Forelimb muscle (tissue), 1 donor: ENCODE results near the gene DYNC1LI1. TPM values are rescaled to one million over a fixed set of nuclear protein-coding genes. Genes with fewer than 3 reads are reported as not detected.
"Not testable (repeated sequence)": the region's sequence is repeated elsewhere in the genome, so short reads cannot be mapped to it uniquely, and the experiment has no call there.

ENCODE experiments used
- DNase-seq: peaks from one replicate; pipeline ENCODE4 v3.0.0-alpha.2; 2013; ENCODE audit warnings: low read depth
- polyA plus RNA-seq: library from polyadenylated mRNA; unstranded; fragments of 120-200 nt; gene quantifications from one replicate; pipeline ENCODE4 v1.2.1, GENCODE V29; 2013; ENCODE audit not compliant: insufficient read length

DYNC1LI1 gene
- polyA plus RNA-seq, 1 donor: 35.7 TPM

DNA sequence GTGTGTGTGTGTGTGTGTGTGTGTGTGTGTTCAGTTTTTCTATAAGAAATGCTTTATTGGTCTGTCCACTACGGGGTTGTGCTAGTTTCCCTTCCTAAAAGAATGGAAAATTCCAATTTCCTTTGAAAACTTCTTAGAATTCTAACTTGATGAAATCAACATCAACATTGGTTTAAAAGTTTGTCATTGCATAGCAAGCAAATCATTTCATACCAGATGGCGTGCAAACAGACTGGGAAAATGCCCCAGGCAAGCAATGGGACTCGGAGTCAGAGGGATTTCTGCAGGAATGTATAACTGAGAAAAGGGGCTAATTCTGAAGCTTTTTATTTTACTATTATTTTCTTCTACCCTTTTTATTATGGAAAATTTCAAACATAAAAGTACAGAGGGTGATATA, 13.1 kb upstream of the DYNC1LI1 start:
- no peak for DNase-seq

- DNase-seq: not testable (repeated sequence)
Observed at GRCh38 chr3:32578669-32579068, 8.0 kb upstream of the DYNC1LI1 start.

DNA sequence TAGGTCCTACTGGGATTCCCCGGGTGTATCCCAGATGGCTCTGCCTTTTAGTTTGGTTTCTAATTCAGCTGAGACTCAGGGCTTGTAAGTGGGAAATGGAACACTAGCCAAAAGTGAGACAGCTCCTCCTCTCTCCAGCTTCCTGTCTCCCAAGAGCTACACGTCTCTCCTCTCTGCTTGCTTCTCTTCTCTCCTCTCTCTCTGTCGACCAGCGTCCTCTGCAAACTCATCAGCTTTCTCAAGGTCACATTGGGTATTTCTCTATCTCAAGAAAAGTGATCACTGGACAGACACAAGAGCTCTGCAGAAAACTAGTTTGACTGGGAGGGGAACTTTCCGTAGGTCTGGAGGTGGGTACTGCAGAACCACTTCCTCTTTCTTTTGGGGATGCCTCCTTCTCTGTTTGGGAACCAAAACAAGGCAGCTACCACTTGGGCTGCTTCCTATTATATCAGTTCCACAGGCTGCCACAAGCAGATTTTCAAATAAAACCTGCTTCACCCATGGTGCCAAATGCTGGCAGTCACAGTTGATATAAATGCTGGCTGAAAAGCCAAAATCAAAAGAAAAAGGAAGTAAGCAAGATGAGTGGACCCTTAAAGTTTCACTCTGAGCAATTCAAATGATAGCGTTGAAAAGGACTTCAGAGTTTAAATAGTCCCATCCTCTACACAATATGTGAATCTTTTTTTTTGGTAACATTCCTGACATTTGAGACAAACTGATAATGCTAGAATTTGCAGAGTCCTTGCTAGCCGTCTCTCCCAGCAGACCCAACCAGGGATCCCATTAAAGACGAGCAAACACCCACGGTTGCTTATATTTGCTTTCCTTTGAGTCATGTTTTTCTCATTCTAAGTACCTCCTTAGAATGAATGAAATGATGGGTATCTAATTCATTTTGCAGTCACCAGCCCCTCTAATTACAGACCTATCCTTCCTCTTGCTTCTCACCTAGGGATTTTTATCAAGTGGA, 7.2 kb upstream of the DYNC1LI1 start:
- no peak for DNase-seq

DNA sequence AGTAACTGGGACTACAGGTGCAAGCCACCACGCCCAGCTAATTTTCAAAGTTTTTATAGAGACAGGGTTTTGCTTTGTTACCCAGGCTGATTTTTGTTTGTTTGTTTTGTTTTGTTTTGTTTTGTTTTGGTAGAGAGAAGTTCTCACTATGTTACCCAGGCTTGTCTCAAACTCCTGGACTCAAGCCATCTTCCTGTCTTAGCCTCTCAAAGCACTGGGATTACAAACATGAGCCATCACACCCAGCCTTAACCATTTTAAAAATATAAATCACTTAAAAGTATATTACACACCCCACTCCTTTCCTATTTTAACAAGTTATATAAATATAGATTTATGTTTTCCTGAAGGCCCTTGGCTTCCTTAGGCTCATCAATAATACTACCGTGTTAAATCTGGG, 6.5 kb upstream of the DYNC1LI1 start:
- DNase-seq: no peak

- no peak for DNase-seq
Observed at GRCh38 chr3:32575451-32576113, 4.9 kb upstream of the DYNC1LI1 start.

GRCh38 chr3:32571192-32571485, 481 bp upstream of the DYNC1LI1 start:
- no peak for DNase-seq

GRCh38 chr3:32569540-32570420, 878 bp downstream of the DYNC1LI1 start:
- DNase-seq: no peak

- DNase-seq: no peak
Observed at GRCh38 chr3:32568953-32569352, 1.7 kb downstream of the DYNC1LI1 start.

DNA sequence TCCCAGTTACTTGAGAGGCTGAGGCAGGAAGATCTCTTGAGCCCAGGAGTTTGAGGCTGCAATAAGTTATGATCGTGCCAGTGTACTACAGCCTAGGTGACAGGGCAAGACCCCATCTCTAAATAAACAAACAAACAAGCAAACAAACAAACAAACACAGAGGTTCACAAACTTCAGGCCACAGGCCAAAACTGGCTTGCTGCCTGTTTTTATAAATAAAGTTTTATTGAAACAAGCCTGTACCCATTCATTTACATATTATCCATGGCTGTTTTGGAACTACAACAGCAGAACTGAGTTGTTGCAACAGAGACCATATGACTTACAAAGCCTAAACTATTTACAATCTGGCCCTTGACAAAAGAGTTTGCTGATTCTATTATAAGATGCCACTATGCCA, 6.5 kb downstream of the DYNC1LI1 start:
- no peak for DNase-seq

DNA sequence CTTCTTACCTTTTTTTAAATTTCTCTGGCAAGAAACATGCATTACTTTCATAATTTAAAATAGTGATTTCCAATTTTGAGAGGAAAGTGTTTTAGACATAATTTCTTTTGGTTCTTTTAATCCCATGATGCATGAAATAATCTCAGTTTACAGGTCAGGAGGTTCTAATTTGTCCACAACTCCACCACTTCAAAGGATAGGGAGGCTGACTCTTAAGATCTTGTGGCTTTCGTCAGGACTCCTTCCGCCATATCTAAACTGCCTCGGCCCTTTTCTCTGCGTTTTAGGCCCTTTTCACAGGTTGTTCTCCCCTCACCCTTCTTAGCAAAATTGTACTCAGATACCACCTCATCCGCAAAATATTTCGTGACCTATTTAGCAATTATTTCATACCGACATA, 8.0 kb downstream of the DYNC1LI1 start:
- DNase-seq: no peak

GRCh38 chr3:32557640-32558352, 12.9 kb downstream of the DYNC1LI1 start:
- DNase-seq: no peak

DNA sequence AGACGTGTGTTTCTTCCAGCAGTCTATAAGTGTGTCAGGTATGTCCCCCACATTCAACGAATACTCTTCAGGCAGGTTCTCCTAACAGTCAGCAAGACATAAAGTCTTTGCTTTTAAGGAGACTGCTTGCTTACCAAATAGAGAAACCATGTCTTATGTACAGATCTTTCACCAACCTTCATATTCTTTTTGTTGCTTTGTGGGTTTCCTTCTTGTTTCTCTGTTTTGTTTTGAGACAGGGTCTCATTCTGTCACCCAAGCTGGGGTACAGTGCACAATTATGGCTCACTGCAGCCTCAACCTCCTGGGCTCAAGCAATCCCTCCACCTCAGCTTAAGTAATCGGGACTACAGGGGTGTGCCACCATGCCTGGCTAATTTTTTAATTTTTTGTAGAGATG, 14.3 kb downstream of the DYNC1LI1 start:
- DNase-seq: no peak

DNA sequence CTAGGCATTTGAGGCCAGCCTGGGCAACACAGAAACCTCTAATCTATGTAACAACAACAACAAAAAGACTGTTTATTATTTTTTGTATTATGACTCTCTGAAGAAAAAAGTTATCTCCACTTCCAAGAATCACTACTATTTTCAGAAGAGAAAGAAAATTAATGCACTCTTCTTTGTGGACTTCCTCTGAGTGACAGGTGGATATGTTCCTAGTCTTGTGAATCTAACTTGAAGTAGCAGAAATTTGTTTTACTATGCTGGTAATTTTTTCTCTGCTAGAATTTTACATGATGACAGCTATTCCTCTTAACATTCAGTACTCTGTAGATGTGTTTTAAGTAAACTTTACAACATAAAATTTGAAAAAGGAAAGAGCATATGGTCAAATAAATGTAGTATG, 16.7 kb downstream of the DYNC1LI1 start:
- DNase-seq: no peak

DNA sequence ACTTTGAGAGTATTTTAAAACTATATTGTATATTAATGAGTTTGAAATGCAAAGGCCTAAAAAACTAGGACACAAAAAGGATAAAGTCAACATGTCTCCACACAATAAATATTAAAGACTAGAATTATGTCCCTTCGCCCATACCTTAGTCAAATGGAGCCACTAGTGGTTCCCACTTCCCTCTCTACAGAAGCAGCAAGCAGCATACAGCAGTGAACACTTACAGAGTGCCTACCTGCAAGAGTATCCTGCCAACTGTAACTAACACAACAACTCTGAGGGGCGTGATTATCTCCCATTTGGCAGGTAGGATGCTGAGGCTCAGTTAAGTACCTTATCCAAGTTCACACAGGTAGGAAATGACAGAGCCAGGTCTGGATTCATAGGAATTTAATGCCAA, 17.2 kb downstream of the DYNC1LI1 start:
- DNase-seq: no peak

DNA sequence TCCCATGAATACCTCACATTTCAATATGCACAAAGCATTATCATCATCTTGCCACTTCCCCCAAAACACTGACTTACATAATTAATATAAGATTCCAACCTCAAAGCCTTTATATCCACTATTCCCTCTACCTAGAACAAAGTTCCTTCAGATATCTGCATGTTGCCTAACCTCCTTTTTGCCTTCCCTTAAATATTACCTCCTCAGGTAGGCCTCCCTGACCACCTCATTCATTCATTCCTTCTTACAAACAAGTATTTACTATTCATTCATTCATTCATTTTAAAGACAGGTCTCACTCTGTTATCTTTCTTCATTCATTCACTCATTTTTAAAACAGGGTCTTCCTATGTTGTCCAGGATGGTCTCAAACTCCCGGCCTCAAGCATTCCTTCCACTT, 18.6 kb downstream of the DYNC1LI1 start:
- DNase-seq: no peak

- no peak for DNase-seq
Observed at GRCh38 chr3:32551496-32551895, 19.2 kb downstream of the DYNC1LI1 start.

- DNase-seq: no peak
Observed at GRCh38 chr3:32551087-32551486, 19.6 kb downstream of the DYNC1LI1 start.

DNA sequence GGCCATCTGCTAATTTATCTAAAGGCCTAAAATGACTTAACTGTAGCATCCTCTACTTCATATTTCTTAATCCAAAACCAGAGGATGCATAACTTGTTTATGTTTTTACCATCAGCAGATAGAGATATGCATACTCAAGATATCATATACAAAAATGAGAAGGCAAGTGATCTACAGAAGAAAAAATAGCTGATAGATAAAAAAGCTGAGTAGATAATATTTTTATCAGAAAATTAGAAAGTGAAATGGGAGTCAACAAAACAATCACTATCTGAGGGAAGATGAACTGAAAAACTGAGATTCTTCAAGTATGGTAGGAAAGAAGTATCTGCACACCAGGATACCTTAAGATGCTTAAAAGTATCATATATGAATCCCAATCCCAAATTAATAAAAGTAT, 25.4 kb downstream of the DYNC1LI1 start:
- no peak for DNase-seq

DNA sequence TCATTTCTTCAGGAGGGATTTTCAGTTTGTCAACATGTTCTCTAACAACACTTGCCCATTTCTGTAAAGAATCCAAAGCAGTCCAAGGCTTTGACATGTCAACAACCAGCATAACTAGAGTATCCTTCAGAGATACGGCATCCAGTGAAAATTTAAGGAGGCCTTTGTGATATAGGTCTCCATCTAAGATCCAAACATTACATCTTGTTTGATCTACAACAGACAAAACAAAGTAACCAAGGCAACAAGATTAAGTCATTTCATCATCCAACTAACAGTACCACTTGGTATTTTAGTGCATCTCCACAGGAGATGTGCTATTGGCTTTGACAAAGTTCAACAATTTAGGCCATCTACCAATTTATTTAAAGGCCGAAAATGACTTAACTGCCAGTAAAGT, 25.8 kb downstream of the DYNC1LI1 start:
- no peak for DNase-seq

DNA sequence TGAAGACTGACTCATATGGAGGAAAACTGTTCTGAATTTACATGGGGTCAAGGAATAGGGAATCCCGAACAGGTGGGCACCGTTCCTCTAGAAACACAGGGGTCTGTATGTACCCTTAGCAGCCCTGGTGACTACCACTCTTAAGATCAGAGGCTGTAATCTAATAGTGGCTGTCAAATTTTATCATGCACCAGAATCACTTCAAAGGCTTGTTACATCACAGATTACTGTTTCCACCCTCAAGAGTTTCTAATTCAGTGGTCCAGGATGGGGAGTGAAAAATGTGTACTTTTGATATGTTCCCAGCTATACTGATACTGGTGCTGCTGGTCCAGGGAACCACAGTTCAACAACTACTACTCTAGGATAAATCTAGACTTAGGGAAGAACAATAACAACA, 27.9 kb downstream of the DYNC1LI1 start:
- DNase-seq: no peak

GRCh38 chr3:32540899-32541298, 29.8 kb downstream of the DYNC1LI1 start:
- DNase-seq: no peak

GRCh38 chr3:32532434-32532833, 38.2 kb downstream of the DYNC1LI1 start:
- no peak for DNase-seq
